ENCODE data around the gene GOLGA6L25.
"Not testable (repeated sequence)": the region's sequence is repeated elsewhere in the genome, so short reads cannot be mapped to it uniquely, and the experiment has no call there.

GOLGA6L25 gene

GRCh38 chr15:28553268-28553667 is at the start of gene GOLGA6L25:
GOLGA6L25 (plus strand) TSS chr15:28553568; CDS start chr15:28553629, 61 bp downstream.
- not testable (repeated sequence) for H3K4me3 ChIP-seq (replicated peaks; ENCODE audit: low read depth, low read length); DNase-seq (ENCODE audit: low read depth)

GRCh38 chr15:28508217-28508889 is 45.0 kb upstream of the GOLGA6L25 start:
- DNase-seq (ENCODE audit: low read depth); H3K4me3 ChIP-seq (replicated peaks; ENCODE audit: low read depth, low read length): not testable (repeated sequence)

GRCh38 chr15:28514128-28514527 is 39.2 kb upstream of the GOLGA6L25 start:
- H3K4me3 ChIP-seq (replicated peaks; ENCODE audit: low read depth, low read length); DNase-seq (ENCODE audit: low read depth): not testable (repeated sequence)

GRCh38 chr15:28515208-28515607 is 38.2 kb upstream of the GOLGA6L25 start:
- DNase-seq (ENCODE audit: low read depth); H3K4me3 ChIP-seq (replicated peaks; ENCODE audit: low read depth, low read length): not testable (repeated sequence)

GRCh38 chr15:28532954-28533353 is 20.4 kb upstream of the GOLGA6L25 start, which contains the start of gene GOLGA8G:
GOLGA8G (minus strand) TSS chr15:28532971; CDS start chr15:28532909, 62 bp downstream.
- H3K4me3 ChIP-seq (replicated peaks; ENCODE audit: low read depth, low read length); DNase-seq (ENCODE audit: low read depth): not testable (repeated sequence)

DNA sequence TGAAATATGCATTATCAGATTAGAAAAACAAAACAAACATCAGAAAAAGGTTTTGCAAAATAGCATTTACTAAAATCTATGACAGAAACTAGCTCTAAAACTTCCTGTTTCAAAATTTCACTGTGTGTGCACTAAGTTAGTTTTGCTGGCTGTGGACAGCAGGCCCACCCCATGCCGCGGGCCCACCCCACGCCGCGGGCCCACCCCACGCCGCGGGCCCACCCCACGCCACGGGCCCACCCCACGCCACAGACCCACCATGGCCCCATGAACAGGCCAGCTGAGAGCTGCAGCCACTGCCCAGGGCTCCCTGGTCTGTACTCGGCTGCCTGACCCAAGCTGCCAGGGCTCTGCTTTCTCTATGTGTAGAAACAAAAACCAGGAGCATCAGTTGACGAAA is 20.0 kb downstream of the GOLGA6L25 start:
- H3K4me3 ChIP-seq (replicated peaks; ENCODE audit: low read depth, low read length); DNase-seq (ENCODE audit: low read depth): not testable (repeated sequence)

GRCh38 chr15:28588977-28589606 is 35.7 kb downstream of the GOLGA6L25 start:
- DNase-seq (ENCODE audit: low read depth), result not testable (repeated sequence)
- peak overlapping the region; percentile 33 for H3K4me3 ChIP-seq (replicated peaks; ENCODE audit: low read depth, low read length)

GRCh38 chr15:28589769-28590168 is 36.4 kb downstream of the GOLGA6L25 start:
- peak overlapping the region; percentile 51 for H3K4me3 ChIP-seq (replicated peaks; ENCODE audit: low read depth, low read length)
- DNase-seq (ENCODE audit: low read depth), result not testable (repeated sequence)

- not testable (repeated sequence) for DNase-seq (ENCODE audit: low read depth); H3K4me3 ChIP-seq (replicated peaks; ENCODE audit: low read depth, low read length)
Observed at GRCh38 chr15:28592395-28592794, 39.0 kb downstream of the GOLGA6L25 start.

DNA sequence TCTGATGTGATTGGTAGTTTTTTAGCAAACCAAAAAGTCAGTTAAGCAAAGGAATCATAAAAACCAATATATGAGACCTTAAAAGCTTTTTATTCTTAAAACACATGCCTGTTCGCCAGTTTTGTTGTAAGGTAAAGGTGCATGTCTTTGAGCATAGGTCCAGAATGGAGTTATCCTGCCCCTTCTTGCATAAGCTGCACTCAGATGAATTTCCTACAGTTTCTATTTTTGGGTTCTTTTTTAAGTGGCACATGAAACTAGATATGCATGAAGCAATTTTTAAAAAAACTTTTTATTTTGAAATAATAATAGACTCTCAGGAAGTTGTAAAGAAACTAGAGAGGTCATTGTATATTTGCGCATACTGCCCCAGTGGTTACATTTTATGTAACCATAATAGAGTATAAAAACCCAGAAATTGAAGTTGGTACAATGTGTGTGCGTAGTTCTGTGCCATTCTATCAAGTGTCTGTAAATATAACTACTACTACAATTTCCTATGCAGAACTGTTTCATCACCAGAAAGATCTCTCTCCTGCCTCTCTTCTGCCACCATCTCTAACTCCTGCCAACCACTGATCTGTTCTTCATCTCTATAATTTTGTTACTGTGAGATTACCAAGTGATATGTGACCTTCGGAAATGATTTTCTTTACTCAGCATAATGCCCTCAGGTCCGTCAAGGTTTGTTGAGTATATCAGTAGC is 40.2 kb downstream of the GOLGA6L25 start:
- H3K4me3 ChIP-seq (replicated peaks; ENCODE audit: low read depth, low read length), result not testable (repeated sequence)

GRCh38 chr15:28597471-28597870 is 44.1 kb downstream of the GOLGA6L25 start:
- H3K4me3 ChIP-seq (replicated peaks; ENCODE audit: low read depth, low read length); DNase-seq (ENCODE audit: low read depth): not testable (repeated sequence)

More for the DNA sequence above, 40.2 kb downstream of the GOLGA6L25 start:
- DNase-seq (ENCODE audit: low read depth), result not testable (repeated sequence)

- DNase-seq (ENCODE audit: low read depth); H3K4me3 ChIP-seq (replicated peaks; ENCODE audit: low read depth, low read length): not testable (repeated sequence)
Observed at GRCh38 chr15:28598209-28598608, 44.8 kb downstream of the GOLGA6L25 start.

DNA sequence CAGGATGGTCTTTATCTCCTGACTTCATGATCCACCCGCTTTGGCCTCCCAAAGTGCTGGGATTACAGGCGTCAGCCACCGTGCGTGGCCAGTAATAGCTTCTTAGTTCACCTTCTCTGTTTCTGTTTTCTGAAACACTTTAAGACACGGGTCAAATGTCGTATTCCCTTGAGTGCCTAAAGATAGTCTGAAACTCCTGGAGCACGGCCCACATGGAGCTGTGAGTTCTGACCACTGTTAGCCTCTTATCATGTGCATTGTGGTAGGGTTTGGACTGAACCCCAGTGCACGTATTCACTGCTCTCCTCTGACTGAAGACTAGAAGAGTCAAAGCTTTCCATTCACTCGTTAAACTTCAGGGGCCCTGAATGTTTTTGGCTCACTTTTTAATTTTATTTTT is 48.8 kb downstream of the GOLGA6L25 start:
- not testable (repeated sequence) for H3K4me3 ChIP-seq (replicated peaks; ENCODE audit: low read depth, low read length)

More for the DNA sequence above, 48.8 kb downstream of the GOLGA6L25 start:
- DNase-seq (ENCODE audit: low read depth), result not testable (repeated sequence)

Data from fibroblast of pulmonary artery (primary cell).